DMS 273 (cell line): Measurements from ENCODE around the gene NMRK1.

Source experiments
- DNase-seq: peaks from one replicate; lab custom pipeline; 2025; ENCODE audit not compliant: unreplicated experiment; lab: John Stamatoyannopoulos, UW

Gene NMRK1

DNA sequence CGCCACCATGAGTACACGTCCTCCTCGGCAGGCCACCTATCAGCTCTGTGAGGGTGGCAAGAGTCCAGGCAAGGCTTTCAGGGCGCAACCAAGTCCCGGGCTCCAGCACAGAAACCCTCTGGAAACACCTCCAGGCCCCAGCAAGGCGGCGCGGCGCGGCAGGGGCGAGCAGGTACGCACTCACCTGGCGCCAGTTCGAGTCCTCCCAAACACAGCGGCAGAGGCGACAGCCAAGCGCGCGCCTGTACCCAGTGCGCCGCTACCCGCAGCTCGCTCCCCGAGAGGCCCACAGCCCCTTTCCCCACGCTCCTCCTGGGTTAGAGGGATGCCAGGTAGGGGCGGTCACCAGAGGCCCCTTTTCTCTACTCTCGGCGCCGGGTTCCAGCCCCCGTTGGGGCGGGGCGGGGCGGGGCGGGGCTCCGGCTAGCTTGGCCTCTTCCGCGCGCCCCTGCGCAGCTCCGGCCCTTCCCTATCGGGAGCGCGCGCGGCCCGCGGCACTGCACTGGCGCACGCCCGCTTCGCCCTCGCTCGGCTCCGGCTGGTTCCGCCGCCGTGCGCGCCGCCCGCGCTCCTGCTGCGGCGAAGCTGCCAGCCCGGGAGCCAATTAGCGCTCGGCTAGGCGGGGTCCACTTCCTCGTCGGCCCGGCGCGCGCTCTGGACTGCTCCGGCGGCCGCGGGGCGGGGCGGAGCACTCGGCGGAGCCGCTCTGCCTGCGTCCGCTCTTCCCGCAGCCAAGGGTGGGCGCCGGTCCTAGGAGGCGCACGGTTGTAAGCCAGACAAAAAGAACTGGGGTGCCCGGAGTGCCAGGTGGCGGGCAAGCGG is at the start of gene NMRK1, which contains the start of gene OSTF1:
TSS of gene NMRK1 (minus strand) at position 332 of the 822 bp plus-strand sequence. CDS start 5,040 bp downstream, outside the sequence.
TSS of gene OSTF1 (plus strand) at position 691 of the 822 bp plus-strand sequence. CDS start 179 bp downstream, outside the sequence.
- DNase-seq: peak; percentile 98

DNA sequence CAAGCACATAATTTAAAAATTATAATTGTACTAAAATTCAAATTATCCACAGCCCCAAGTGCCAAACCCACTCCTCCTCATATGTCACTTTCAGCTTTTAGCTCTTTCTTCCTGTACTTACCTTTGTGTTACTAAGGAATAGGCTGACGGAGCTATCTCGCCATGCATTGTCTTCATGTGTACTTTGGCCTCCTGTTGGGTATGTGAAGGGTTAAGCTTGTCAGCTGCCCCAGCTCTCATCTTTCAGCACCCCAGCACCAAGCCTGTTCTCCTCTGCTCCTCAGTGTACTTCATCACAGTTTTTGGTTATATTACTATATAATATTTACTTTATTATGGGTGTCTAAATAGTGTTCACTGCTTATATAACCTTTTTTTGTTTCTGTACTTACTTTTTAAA is 46.5 kb upstream of the NMRK1 start:
- no peak for DNase-seq

DNA sequence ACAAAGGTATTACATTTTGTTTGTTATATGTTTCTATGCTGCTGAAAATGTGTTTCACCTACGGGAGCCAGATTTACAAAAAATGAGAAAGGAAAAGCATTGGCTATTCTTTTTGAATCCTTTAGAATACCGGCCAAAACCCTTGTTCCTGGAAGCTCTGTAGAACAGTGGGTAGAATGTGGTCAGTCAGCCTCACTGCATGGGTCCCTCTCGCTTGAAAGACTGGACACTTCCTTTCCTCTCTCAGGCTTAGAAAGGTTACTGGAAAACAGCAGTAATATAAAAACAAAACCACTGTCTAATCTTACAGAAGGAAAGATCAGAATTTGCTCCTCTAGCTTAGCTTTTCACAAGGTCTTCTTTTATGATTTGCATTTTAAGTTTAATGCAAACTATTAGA is 45.4 kb upstream of the NMRK1 start:
- DNase-seq: no peak

DNA sequence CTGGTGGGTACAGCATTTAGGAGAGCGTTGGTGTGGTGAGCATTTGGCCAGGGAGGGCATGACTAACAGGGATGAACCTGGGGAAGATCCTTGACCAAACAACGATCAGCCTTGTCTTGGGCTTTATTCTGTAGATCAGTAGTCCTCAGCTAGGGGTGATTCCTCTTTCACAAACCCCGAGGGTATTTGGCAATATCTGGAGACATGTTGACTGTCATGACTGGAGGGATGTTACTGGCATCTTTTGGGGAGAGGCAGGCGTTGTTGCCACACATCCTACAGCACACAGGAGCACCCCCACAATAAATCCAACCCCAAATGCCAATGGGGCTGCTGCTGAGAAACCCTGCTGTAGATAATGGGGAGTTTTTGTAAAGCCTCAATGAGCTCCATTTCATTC is 44.3 kb upstream of the NMRK1 start:
- DNase-seq: no peak

DNA sequence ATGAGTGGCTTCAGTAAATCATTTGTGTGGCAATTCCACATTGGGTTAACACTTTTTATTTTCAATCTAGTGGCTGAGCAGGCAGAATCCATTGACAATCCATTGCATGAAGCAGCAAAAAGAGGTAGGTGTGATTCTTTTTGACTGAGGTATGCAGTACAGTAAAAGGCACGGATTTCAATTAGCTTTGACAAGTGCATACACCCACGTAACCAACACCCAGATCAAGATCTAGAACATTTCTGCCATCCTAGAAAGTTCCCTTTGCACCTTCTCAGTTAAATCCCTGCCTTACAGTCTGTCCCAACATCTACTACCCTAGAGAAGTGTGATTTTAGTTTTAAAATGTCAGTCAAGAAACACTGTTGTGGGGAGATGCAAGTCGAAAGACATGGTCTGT is 43.7 kb upstream of the NMRK1 start:
- DNase-seq: no peak

DNA sequence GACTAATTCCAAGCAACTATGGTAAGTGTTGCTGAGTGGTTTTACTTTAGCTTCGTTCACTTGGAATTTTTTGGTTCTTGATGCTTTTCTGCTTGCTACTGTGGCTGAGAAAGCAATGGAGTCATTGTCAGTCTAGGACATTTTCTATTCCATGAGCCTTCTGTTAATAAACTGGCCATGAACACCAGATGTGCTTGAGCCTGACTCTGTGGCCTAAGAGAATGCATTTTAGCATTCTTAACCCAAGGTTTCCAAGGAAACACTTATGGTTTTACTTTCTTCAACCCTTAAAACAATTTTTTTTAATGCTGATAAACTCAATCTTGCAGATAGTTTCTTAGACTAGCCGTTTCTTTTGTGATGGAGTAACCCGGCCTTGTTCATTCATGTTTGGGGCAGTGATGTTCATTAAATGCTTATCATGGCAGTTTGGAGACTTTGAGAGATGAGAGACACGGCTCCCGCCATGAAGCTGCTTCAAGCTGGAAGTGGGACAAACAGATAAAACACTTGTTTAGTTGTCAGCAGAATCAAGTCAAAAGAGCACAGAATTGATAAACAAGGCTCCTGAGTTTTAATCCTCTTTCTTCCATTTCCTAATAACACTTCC is 42.8 kb upstream of the NMRK1 start:
- no peak for DNase-seq

DNA sequence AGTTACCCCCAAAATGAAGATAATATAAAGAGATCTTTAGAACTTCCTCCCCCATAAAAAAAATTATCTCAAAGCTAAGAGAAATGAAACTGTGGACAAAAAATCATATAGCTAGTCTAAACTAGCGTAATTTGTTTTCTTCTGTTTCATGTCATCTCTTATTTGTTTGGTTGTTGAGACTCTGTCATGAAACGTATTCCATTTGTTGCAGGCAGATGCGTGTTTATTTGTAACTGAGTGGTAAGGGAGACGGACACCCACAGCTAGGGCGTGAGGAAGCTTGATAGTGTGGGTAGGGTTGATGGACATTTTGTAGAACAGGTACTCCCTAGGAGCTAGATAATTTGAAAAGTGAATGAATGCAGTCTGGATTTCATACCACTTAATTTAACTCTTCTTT is 42.2 kb upstream of the NMRK1 start:
- DNase-seq: no peak

DNA sequence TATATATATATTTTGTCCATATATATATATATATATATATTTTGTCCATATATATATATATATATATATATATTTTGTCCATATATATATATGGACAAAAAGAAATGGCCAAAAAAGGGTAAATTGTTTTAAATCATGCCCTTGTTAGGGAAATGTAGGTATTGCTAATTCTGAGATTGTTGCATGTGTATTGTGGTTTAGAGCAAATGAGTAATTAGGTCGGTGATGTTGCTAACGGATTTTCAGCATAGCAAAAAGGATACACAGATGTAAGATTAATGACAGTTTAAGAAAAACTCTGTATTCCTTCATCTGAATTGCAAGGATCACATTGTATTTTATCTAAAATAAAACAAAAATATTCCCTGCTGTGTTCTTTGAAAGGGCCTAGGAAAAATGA is 40.6 kb upstream of the NMRK1 start:
- no peak for DNase-seq

DNA sequence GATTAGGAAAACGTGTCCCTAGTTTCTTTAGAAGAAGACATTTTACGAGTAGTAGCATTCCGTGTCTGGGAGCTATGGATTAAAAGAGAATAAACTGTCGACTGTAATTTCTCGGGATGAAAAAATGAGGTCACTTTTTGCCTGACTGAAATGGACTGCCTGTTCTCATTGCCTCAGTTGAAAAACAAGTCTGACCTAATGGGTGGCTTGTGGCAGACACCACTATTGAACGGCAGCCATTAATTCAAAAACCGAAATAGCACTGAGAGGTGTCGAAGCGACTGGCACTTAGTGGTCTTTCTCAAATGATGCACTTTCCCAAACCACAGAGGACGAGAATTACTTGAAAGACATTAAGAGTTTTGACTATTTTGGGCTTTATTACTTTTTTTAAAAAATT is 35.7 kb upstream of the NMRK1 start:
- no peak for DNase-seq

DNA sequence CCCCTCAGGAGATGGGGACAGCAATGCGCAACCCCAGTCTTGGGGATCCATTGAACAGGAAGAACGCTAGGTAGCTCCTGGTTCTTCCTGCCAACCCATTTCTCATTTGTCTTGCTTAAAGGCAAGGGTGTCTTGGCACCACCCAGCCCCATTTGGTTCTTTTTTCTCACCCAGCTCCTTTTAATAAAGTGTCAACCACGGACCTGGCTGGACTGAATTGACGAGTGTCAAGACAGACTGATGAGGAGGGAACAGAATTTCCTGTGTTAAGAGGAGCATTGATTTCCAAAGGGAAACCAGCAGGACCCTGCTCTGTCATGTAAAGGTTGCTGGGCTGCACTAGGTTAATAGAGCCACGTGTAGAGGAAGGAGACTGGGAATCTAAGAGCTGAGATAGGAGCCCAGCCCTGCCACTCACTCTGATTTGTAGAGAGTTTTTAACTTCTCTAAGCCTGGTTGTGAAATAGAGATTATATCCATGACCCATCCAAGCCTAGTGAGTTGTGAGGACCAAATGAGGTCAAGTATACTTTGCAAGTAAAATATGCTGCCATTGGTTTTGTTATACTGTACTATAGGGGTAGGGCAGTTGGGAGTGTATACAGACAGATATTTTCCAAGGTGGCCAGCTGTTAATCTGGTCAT is 34.1 kb upstream of the NMRK1 start:
- no peak for DNase-seq

DNA sequence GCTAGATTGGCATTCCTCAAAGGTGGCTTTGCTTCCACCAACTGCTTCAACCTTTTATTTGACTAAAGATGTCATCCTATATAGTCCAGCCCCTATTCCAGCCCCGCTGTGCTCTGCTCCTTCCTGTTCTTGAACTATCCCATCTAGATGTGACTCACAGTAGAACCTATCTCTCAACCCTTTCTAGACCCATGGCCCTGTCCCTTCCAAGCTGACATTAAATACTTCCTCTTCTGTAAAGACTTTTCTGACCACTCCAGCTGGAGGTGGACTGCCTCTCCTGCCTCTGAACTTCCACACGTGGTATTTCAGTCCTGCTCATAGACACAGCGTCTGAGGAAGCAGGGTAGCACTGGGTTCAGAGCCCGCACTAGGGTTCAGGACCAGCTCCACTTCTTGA is 32.7 kb upstream of the NMRK1 start:
- no peak for DNase-seq

DNA sequence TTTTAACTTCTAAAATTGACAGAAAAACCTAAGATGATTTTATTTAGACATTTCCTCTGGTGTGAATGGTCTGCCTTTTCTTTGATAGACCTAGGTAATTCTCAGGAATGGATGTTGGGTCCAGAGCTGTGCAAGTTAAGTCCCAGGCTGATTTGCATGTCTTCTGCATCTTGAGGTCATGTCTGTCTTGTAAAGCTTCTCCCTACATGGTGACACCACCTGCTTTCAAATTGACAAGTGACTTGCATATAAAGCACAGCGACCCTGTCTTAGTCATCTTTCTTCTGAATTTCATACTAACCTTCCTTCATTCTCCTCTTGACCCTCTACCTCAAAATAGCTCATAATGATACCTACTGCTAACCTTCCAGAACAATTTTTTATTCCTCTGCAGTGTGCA is 29.6 kb upstream of the NMRK1 start:
- DNase-seq: no peak

DNA sequence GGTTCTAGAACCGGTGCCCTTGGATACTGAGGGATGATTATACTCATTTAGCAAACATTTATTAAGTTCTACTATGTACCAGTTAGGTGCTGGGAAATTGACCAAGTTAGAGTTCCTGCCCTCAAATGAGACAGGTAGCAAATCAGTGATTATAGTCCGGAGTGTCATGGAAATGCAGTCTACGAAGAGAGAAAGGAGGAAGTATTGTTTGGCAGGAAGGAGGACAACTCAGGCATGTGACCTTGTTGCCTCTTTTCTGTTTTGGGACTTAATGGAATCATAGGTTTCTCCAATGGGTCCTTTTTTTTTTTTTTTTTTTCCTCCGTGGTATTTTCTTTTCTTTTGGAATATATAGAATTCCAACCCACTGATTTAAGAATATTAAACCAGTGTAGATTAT is 28.4 kb upstream of the NMRK1 start:
- DNase-seq: no peak

DNA sequence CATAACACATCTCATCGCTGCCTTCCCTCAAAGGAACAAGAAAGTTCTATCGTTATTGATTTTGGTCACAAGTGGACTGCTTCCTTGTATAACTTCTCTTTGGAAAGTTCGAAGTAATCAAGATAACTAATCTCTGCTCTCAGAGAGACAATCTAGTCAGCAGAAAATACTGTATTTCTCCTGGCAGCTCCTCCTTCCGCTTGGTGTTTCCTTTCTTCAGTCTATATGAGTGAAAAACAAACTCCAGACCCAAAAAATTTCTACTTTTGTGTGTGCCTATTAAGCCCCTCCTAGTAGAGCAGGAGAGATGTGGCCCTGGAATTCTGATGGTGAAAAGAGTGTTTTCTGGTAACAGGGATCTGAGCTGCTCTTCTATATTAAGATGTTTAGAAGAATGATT is 24.8 kb upstream of the NMRK1 start:
- DNase-seq: no peak

DNA sequence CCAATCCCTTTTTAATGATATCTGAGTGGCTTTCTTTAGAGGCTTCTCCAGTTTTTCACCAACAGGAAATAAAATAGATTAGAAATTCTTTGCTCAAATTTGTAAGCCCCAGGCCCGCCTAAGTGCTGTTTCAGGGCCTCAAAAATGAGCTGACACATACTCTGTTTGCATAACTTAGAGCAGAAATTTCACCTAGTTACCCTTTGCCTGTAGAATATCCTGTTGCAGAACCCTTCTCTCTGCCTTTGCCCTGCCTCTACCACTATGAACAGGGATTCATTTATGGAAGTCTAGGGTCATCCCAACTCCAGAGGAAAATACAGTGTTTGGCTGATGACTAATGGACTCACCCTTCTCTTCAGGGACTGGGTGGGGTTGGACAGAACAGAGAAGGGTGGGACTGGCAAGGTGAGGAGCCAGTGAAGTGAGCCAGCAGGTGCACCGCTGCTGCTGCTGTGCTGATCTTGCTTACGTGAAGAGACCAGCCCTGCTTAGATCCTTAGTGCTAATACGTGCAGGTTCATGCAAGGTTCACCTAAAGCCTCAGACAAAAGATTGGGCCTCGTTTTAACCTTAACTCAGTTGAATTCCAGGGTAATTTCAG is 23.2 kb upstream of the NMRK1 start:
- DNase-seq: no peak

DNA sequence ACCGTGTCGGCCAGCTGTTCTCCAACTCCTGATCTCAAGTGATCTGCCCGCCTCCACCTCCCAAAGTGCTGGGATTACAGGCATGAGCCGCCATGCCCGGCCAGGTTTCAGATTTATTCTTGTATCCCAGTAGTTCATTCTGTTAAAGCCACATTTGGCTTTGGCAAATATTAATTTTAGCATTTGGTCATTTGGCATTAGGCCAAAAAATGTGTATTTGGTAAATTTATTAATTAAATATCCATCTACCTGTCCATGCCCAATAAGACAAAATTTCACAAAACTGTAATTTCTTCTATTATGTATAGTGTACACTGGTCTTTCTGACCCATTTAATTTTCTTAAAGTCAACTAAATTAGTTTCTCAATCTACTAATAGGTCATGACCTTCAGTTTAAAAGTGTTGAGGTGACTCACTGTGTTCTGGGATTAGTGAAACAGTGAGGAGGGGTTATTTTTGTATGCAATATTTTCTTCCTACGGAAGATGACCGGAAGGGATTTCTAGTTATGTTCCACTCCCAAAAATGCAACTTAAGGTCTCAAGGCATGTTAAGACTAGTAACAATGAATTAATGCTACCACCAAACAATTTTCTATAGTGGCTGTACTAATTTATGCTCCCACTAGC is 21.4 kb upstream of the NMRK1 start:
- DNase-seq: no peak

DNA sequence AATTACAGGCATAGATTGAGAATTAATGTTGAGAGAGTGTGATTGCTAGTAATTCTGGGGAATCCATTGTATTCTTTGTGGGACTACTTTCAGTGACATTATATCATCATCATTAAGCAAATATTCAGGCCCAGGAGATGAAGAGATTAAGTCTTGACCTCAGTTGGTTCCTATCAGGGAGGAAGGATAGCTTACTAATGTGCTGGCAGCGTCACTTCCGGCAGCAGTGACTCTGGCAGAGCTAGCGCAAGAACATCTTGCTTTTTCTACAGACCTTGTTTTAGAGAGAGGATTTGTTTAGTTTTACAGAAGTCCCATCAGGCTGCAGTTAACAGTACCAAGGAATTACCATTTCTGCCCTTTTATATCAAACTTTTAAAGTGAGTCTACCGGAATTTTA is 20.6 kb upstream of the NMRK1 start:
- DNase-seq: no peak

DNA sequence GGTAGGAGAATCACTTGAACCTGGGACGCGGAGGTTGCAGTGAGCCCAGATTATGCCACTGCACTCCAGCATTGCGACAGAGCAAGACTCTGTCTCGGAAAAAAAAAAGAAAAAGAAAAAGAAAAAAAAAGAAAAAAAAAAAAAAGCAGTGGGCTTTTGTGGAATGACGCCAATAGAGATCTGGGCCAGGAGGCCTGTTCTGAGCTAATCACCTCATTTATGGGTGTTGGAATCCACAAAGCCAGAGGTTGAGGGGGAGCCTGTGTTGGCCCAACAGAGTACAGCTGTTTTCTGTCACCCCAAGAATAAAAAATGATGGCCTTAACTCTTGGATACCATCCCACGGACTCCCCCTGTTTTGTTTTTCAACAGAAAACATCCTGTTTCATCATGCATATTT is 18.9 kb upstream of the NMRK1 start:
- DNase-seq: no peak

DNA sequence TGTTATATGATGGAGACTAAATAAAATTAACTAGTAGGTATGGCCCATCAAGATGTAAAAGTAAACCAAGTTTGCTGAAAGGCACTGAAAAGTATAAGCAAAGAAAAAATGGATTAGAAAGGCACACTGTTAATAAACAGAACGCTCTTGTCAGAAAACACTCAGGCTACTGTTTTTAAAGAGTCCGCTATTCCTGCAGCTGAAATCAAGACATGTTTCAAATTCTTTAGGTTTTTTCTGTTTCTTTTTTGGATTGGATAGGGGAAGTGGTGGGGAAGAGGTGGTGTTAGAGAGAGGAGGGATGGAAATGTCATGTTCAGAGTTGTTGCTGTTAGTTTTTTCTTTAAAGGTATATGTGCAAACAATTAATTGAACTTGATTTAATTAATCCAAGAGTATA is 17.9 kb upstream of the NMRK1 start:
- no peak for DNase-seq

DNA sequence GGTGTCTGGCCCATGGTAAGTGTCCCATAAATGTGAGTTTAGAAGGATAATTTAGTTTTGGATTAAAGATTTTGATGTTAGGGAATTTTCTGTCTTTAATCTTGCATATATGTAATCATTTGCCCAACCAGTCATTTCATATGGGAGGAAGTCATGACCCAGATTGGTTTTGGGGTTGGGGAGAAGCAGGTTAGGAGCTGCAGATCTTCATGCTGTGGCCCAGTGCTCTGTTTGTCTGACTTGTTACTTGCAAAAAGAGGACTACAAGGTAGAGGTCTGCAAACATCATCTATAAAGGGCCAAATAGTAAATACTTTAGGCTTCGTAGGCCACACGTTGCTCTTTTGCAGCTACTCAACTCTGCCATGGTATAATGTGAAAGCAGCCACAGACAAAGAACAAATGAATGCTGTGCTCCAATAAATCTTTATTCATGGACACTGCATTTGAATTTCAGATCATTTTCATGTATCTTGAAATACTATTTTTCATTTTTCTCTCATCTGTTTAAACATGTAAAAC is 17.1 kb upstream of the NMRK1 start:
- DNase-seq: no peak

DNA sequence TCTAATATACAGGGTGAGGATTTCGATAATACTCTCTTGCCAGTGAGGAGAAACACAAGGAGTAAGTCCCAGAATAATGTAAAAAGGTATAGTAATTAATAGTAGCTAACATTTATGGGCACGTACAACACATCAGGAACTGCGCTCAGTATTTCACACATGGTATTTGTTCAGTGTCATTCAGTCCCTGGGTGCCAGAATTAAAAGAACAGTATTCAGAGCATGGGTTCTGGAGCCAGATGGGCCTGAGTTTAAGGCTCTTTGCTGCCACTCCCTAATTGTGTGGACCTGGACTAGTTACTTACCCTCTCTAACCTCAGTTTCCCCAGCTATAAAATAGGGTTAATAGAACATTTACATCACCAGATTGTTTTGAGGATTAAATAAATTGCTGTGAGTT is 16.7 kb upstream of the NMRK1 start:
- DNase-seq: no peak
